ENCODE data around the gene ALOX12.

Gene ALOX12

GRCh38 chr17:7024402-7024785 is 28.5 kb downstream of the ALOX12 start:
- Histone ChIP-seq H3K27ac (ENCODE audit: low read length) (no peak overlapping the region), H3K27me3 (ENCODE audit: low read depth, low read length) (no peaks in the 10 kb centered on the region), H3K4me1 (ENCODE audit: low read length) (peaks cover 14% of the 10 kb centered on the region), H2AFZ (ENCODE audit: low read depth, low read length) (no peak overlapping the region), H3K4me2 (ENCODE audit: low read length) (no peak overlapping the region), H3K9me3 (ENCODE audit: insufficient read depth, low read length) (no peaks in the 10 kb centered on the region), H3K4me3 (ENCODE audit: low read length) (no peak overlapping the region), H3K9ac (ENCODE audit: low read length) (no peak overlapping the region), H3K36me3 (replicated peaks; ENCODE audit: low read depth, low read length) (no peaks in the 10 kb centered on the region), H4K20me1 (ENCODE audit: insufficient read depth, low read length) (no peaks in the 10 kb centered on the region), H3K79me2 (ENCODE audit: low read length) (no peaks in the 10 kb centered on the region)
- no peak for TF ChIP-seq EZH2phosphoT487 (IDR thresholded peaks at IDR 0.05; ENCODE audit: low read depth)
- no peak for TF ChIP-seq CTCF (IDR thresholded peaks at IDR 0.05; ENCODE audit: low read depth, low read length)

- Histone ChIP-seq H3K9ac (ENCODE audit: low read length) (no peak overlapping the region), H3K9me3 (ENCODE audit: insufficient read depth, low read length) (no peaks in the 10 kb centered on the region), H3K36me3 (replicated peaks; ENCODE audit: low read depth, low read length) (no peaks in the 10 kb centered on the region), H4K20me1 (ENCODE audit: insufficient read depth, low read length) (no peaks in the 10 kb centered on the region), H3K27ac (ENCODE audit: low read length) (no peak overlapping the region), H3K4me2 (ENCODE audit: low read length) (no peak overlapping the region), H3K4me3 (ENCODE audit: low read length) (no peak overlapping the region), H3K27me3 (ENCODE audit: low read depth, low read length) (no peaks in the 10 kb centered on the region), H2AFZ (ENCODE audit: low read depth, low read length) (no peak overlapping the region), H3K4me1 (ENCODE audit: low read length) (peaks cover 14% of the 10 kb centered on the region), H3K79me2 (ENCODE audit: low read length) (no peaks in the 10 kb centered on the region)
- TF ChIP-seq CTCF (IDR thresholded peaks at IDR 0.05; ENCODE audit: low read depth, low read length) (no peak), EZH2phosphoT487 (IDR thresholded peaks at IDR 0.05; ENCODE audit: low read depth) (no peak)
Measured at GRCh38 chr17:7025245-7025644, 29.4 kb downstream of the ALOX12 start.

- H3K4me1 ChIP-seq (ENCODE audit: low read length) = peaks cover 6% of the 10 kb centered on the region
- no peak overlapping the region for H3K9ac ChIP-seq (ENCODE audit: low read length)
Measured at GRCh38 chr17:7026471-7027115, 30.7 kb downstream of the ALOX12 start.

GRCh38 chr17:7027335-7027734 is 31.5 kb downstream of the ALOX12 start:
- Histone ChIP-seq H3K4me2 (ENCODE audit: low read length) (no peak overlapping the region), H3K4me1 (ENCODE audit: low read length) (peaks cover 3% of the 10 kb centered on the region; the same call in 1 of the 2 replicates), H4K20me1 (ENCODE audit: insufficient read depth, low read length) (no peaks in the 10 kb centered on the region), H3K9me3 (ENCODE audit: insufficient read depth, low read length) (no peaks in the 10 kb centered on the region), H3K9ac (ENCODE audit: low read length) (no peak overlapping the region), H2AFZ (ENCODE audit: low read depth, low read length) (no peak overlapping the region), H3K79me2 (ENCODE audit: low read length) (no peaks in the 10 kb centered on the region), H3K27ac (ENCODE audit: low read length) (no peak overlapping the region), H3K4me3 (ENCODE audit: low read length) (no peak overlapping the region), H3K27me3 (ENCODE audit: low read depth, low read length) (no peaks in the 10 kb centered on the region), H3K36me3 (replicated peaks; ENCODE audit: low read depth, low read length) (no peaks in the 10 kb centered on the region)
- TF ChIP-seq CTCF (IDR thresholded peaks at IDR 0.05; ENCODE audit: low read depth, low read length) = no peak
- TF ChIP-seq EZH2phosphoT487 (IDR thresholded peaks at IDR 0.05; ENCODE audit: low read depth) = no peak

More at GRCh38 chr17:7026471-7027115, 30.7 kb downstream of the ALOX12 start:
- no peaks in the 10 kb centered on the region for H3K79me2 ChIP-seq (ENCODE audit: low read length)
- no peaks in the 10 kb centered on the region for H3K36me3 ChIP-seq (replicated peaks; ENCODE audit: low read depth, low read length)
- no peak overlapping the region for H3K4me3 ChIP-seq (ENCODE audit: low read length)
- H3K4me2 ChIP-seq (ENCODE audit: low read length) = no peak overlapping the region
- no peaks in the 10 kb centered on the region for H3K27me3 ChIP-seq (ENCODE audit: low read depth, low read length)
- H3K9me3 ChIP-seq (ENCODE audit: insufficient read depth, low read length) = no peaks in the 10 kb centered on the region
- H3K27ac ChIP-seq (ENCODE audit: low read length) = no peak overlapping the region
- H2AFZ ChIP-seq (ENCODE audit: low read depth, low read length) = no peak overlapping the region
- no peak for TF ChIP-seq CTCF (IDR thresholded peaks at IDR 0.05; ENCODE audit: low read depth, low read length)
- no peak for TF ChIP-seq EZH2phosphoT487 (IDR thresholded peaks at IDR 0.05; ENCODE audit: low read depth)
- no peaks in the 10 kb centered on the region for H4K20me1 ChIP-seq (ENCODE audit: insufficient read depth, low read length)
